ENCODE measurements around the gene NLRP7.
A peak's percentile ranks its signal among the peaks of the same experiment; 100 is the strongest.
"Not testable (repeated sequence)": the region's sequence is repeated elsewhere in the genome, so short reads cannot be mapped to it uniquely, and the experiment has no call there.

- peak; percentile 28; the same call in 1 of the 2 replicates for TF ChIP-seq CTCF (IDR thresholded peaks at IDR 0.05; ENCODE audit: low read length)
- TF ChIP-seq EZH2phosphoT487 (IDR thresholded peaks at IDR 0.05; ENCODE audit: low read length); EZH2 (optimal IDR thresholded peaks at IDR 0.05; ENCODE audit: low read depth, low read length): not testable (repeated sequence)
Measured at GRCh38 chr19:54919646-54920563, 27.4 kb downstream of the NLRP7 start.
